Epithelial cell of proximal tubule (primary cell): ENCODE results near the gene MAPKAP1. TPM values are rescaled to one million over a fixed set of nuclear protein-coding genes. Genes with fewer than 3 reads are reported as not detected.

Experiments
- DNase-seq: peaks from one replicate; pipeline ENCODE4 v3.0.0-alpha.2; 2011; ENCODE audit warnings: low read depth
- H3K4me3 ChIP-seq: 2 replicates; pipeline ENCODE4 v1.5.1; 2011; ENCODE audit warnings: low read depth, mild to moderate bottlenecking, low read length
- CTCF ChIP-seq: conservative IDR thresholded peaks from 2 replicates; pipeline ENCODE4 v1.5.1; 2012; ENCODE audit warnings: low read depth, mild to moderate bottlenecking, low read length
- total RNA-seq: library from RNA; depleted of rRNA; stranded (reverse); fragments of >200 nt; gene quantifications from 2 replicates; pipeline ENCODE4 v1.2.3, GENCODE V29; 2015

MAPKAP1 gene
- total RNA-seq, 1 donor from 2014 or later: 100 TPM

- no peak overlapping the region for H3K4me3 ChIP-seq
- DNase-seq: no peak
- TF ChIP-seq CTCF: no peak
Measured at GRCh38 chr9:125648294-125648693, 58.7 kb downstream of the MAPKAP1 start.

- DNase-seq: no peak
- no peak overlapping the region for H3K4me3 ChIP-seq
- no peak for TF ChIP-seq CTCF
Measured at GRCh38 chr9:125646621-125647100, 60.3 kb downstream of the MAPKAP1 start.

- no peak for DNase-seq
- TF ChIP-seq CTCF: no peak
Measured at GRCh38 chr9:125646217-125646616, 60.8 kb downstream of the MAPKAP1 start.

GRCh38 chr9:125644819-125645507 lies 62.0 kb downstream of the MAPKAP1 start:
- DNase-seq: no peak
- no peak overlapping the region for H3K4me3 ChIP-seq
- no peak for TF ChIP-seq CTCF

More at GRCh38 chr9:125646217-125646616, 60.8 kb downstream of the MAPKAP1 start:
- no peak overlapping the region for H3K4me3 ChIP-seq

- no peak for DNase-seq
- H3K4me3 ChIP-seq: no peak overlapping the region
- no peak for TF ChIP-seq CTCF
Measured at GRCh38 chr9:125642311-125642710, 64.7 kb downstream of the MAPKAP1 start.

GRCh38 chr9:125639057-125639456 lies 68.0 kb downstream of the MAPKAP1 start:
- no peak overlapping the region for H3K4me3 ChIP-seq
- no peak for DNase-seq
- TF ChIP-seq CTCF: no peak

GRCh38 chr9:125638239-125639045 lies 68.6 kb downstream of the MAPKAP1 start:
- no peak for TF ChIP-seq CTCF
- no peak overlapping the region for H3K4me3 ChIP-seq
- no peak for DNase-seq
